GM18508 (cell line): ENCODE results near the gene FAM20B.
A peak's percentile ranks its signal among the peaks of the same experiment; 100 is the strongest.

ENCODE experiments used
- ATAC-seq: cut with Tn5 transposase; IDR thresholded peaks from one replicate; pipeline ENCODE4 v1.9.1; 2021; ENCODE audit warnings: moderate number of reproducible peaks; ENCODE audit not compliant: insufficient read depth, unreplicated experiment

FAM20B gene

GRCh38 chr1:179046808-179047635 lies 21.3 kb downstream of the FAM20B start:
- ATAC-seq = no peak

GRCh38 chr1:179047636-179047997 lies 21.9 kb downstream of the FAM20B start:
- no peak for ATAC-seq

- no peak for ATAC-seq
Observed at GRCh38 chr1:179048339-179049124, 22.8 kb downstream of the FAM20B start.

- ATAC-seq = no peak
Observed at GRCh38 chr1:179052776-179053175, 27.1 kb downstream of the FAM20B start.

GRCh38 chr1:179053486-179053885 lies 27.8 kb downstream of the FAM20B start:
- no peak for ATAC-seq

- ATAC-seq = no peak
Observed at GRCh38 chr1:179055937-179056336, 30.2 kb downstream of the FAM20B start.

GRCh38 chr1:179058487-179059483 lies 33.1 kb downstream of the FAM20B start:
- ATAC-seq = no peak

GRCh38 chr1:179061360-179062282 lies 35.9 kb downstream of the FAM20B start:
- no peak for ATAC-seq

- ATAC-seq = no peak
Observed at GRCh38 chr1:179066471-179066870, 40.8 kb downstream of the FAM20B start.

- no peak for ATAC-seq
Observed at GRCh38 chr1:179077396-179077795, 51.7 kb downstream of the FAM20B start.

- ATAC-seq = no peak
Observed at GRCh38 chr1:179079113-179079761, 53.5 kb downstream of the FAM20B start.

GRCh38 chr1:179080866-179081686 lies 55.4 kb downstream of the FAM20B start:
- ATAC-seq = peak; percentile 17

- peak; percentile 85 for ATAC-seq
Observed at GRCh38 chr1:179081687-179082332, 56.1 kb downstream of the FAM20B start, which contains the start of gene TOR3A. TSS of gene TOR3A (plus strand) at chr1:179082070. CDS start at chr1:179082129, 59 bp downstream.

- ATAC-seq = no peak
Observed at GRCh38 chr1:179082333-179082998, 56.8 kb downstream of the FAM20B start.

GRCh38 chr1:179082999-179083335 lies 57.3 kb downstream of the FAM20B start:
- no peak for ATAC-seq

- no peak for ATAC-seq
Observed at GRCh38 chr1:179083533-179083932, 57.8 kb downstream of the FAM20B start.

GRCh38 chr1:179087665-179088064 lies 62.0 kb downstream of the FAM20B start:
- no peak for ATAC-seq
